C4-2B (cell line): ENCODE data around the gene LARGE1.

ENCODE experiments used
- H3K27ac ChIP-seq: fragments of 450-650 bp; 2 replicates; pipeline ENCODE4 v1.5.1; 2017
- CTCF ChIP-seq: fragments of 450-650 bp; conservative IDR thresholded peaks from 2 replicates; pipeline ENCODE4 v1.5.1; 2017; ENCODE audit warnings: mild to moderate bottlenecking
- ZFX ChIP-seq: fragments of 450-650 bp; IDR thresholded peaks from 2 replicates; pipeline ENCODE4 v1.6.1; 2017

Gene LARGE1

DNA sequence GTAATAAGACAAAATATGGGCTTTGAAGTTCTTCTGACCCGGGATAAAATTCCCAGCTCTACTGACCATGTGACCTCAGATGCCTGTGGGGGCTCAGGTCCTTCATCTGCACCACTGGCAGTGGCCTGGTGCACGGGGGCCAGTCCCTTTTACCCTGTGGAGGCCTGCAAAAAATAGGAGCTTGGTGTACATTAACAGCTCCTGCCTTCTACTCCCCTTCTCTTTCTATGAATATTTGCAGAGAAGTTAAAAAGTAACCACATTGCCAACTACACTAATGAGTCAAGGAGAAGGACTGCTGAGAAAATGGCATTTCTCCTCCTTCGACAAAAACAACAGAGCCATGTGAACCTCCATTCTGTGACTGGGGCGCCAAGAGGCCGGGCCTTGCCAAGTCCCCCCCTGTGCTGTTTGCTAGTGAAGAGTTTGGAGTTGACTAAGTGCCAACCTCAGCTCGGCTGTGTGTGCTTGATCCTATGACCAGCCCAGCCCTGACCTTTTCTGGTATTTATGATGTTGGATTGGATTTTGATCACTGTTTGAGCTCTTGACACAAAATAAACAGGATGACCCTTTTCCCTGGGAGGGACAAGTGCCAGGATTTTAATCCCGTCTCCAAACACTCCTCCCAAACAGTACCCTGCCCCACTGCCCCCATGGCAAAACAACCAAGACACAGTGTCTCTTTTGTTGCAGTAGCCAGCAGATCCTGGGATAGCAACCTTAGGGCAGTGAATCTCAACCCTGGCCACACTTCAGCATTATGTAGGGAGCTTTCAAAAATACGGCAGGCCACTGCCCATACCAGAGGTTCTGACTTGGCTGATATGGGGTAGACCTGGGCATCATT is 380.1 kb downstream of the LARGE1 start:
- TF ChIP-seq CTCF = no peak
- no peak for TF ChIP-seq ZFX
- no peak overlapping the region for H3K27ac ChIP-seq

DNA sequence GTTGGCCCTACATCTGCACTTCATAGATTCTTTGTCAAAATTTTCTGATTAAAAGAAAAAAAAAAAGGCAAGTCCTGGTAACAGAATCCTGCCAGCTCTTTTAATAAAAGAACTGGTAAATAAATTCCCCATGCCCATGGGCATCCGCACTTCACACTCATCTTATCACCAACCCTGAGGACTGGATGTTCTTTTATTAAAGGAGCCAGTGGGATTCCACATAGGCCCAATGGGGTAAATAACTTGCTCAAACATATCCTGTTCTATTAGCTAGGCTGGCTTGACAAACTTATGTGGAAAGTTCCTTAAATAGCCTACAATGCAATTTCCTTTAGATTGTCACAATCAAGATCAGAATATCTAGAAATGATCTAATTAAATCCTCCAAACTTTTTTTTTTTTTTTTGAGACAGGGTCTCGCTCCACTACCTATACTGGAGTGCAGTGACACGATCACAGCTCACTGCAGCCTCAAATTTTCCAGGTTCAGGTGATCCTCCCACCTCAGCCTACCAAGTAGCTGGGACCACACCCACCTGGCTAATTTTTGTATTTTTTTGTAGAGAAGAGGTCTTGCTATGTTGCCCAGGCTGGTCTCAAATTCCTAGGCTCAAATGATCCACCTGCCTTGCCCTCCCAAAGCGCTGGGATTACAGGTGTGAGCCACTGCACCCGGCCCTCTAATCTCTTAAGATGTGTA is 380.9 kb downstream of the LARGE1 start:
- no peak for TF ChIP-seq ZFX
- no peak for TF ChIP-seq CTCF
- H3K27ac ChIP-seq = no peak overlapping the region

DNA sequence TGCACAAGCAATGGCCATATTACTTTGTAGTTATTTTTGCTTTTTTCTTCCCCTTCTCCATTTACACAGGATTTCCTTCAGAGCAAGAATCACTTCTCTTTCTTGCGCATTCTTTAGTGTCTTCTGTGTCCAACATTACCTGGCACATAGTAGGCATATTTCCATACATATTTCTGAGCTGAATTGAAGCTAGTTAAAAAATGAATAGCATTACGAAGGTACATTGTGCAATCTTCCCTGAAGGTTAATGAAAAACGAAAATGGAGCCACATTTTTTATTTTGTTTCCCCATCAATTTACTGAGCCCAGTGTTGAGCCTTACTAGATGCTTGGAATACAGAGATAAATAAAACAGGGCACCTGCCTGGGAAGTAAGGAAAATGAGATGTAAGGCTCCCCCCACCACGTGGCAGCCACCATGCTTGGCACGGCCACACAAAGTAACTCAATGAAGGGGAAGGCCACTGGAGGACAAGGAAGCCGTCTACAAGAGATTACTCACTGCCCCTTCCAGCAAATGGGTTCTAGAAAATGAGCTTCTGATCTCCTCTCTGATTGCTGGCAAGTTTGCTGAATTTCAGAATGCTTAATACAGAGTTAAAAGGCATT is 381.9 kb downstream of the LARGE1 start:
- TF ChIP-seq ZFX = no peak
- TF ChIP-seq CTCF = no peak
- H3K27ac ChIP-seq = no peak overlapping the region

DNA sequence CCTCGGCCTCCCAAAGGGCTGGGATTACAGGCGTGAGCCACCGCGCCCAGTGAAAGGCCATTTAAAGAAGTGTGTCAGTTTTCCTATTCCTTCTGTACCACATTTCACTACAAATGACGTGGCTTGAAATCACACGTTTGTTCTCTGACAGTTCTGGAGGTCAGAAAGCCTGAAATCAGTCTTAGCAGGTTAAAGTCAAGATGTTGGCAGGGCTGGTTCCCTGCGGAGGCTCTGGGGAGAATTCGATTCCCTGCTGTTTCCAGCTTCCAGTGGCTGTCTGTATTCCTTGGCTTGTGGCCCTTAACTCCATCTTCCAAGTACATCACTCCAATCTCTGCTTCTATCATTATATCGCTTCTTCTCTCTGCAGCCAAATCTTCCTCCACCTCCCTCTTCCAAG is 383.2 kb downstream of the LARGE1 start:
- TF ChIP-seq CTCF = no peak
- TF ChIP-seq ZFX = no peak
- H3K27ac ChIP-seq = no peak overlapping the region

GRCh38 chr22:33535937-33536875 is 384.1 kb downstream of the LARGE1 start:
- TF ChIP-seq CTCF (no peak), ZFX (no peak)
- H3K27ac ChIP-seq = no peak overlapping the region

- H3K27ac ChIP-seq = no peak overlapping the region
- TF ChIP-seq ZFX (no peak), CTCF (no peak)
Measured at GRCh38 chr22:33529424-33530113, 390.7 kb downstream of the LARGE1 start.
